ENCODE results near the gene CENPP. TPM values are rescaled to one million over a fixed set of nuclear protein-coding genes. Genes with fewer than 3 reads are reported as not detected.

CENPP gene
- total RNA-seq, 1 donor from 2014 or later: 4.3 TPM

- Histone ChIP-seq H3K9me3 (no peaks in the 10 kb centered on the region), H3K27me3 (ENCODE audit: low read depth) (no peaks in the 10 kb centered on the region), H3K4me1 (no peaks in the 10 kb centered on the region), H3K4me3 (no peak overlapping the region), H3K36me3 (peaks cover 82% of the 10 kb centered on the region), H3K27ac (no peak overlapping the region)
- intact Hi-C loops (cut with DNase I): no loop called here
- no peak for DNase-seq
- TF ChIP-seq CTCF (IDR thresholded peaks at IDR 0.05): no peak
- no peak for ATAC-seq
Measured at GRCh38 chr9:92313624-92314012, 12.1 kb upstream of the CENPP start.

- no peaks in the 10 kb centered on the region for H3K27me3 ChIP-seq (ENCODE audit: low read depth)
- ATAC-seq (no peak), DNase-seq (no peak)
- no peaks in the 10 kb centered on the region for H3K9me3 ChIP-seq
- TF ChIP-seq CTCF (IDR thresholded peaks at IDR 0.05): no peak
- no peak overlapping the region for H3K27ac ChIP-seq
- intact Hi-C loops (cut with DNase I): no loop called here
- peaks cover 82% of the 10 kb centered on the region for H3K36me3 ChIP-seq
- H3K4me1 ChIP-seq: no peaks in the 10 kb centered on the region
- no peak overlapping the region for H3K4me3 ChIP-seq
Measured at GRCh38 chr9:92315456-92315855, 10.3 kb upstream of the CENPP start.

GRCh38 chr9:92324431-92324830, 1.3 kb upstream of the CENPP start:
- peak overlapping the region; percentile 84 for H3K4me3 ChIP-seq
- no peak for ATAC-seq
- intact Hi-C loops (cut with DNase I): no loop called here
- H3K9me3 ChIP-seq: no peaks in the 10 kb centered on the region
- TF ChIP-seq CTCF (IDR thresholded peaks at IDR 0.05): no peak
- H3K4me1 ChIP-seq: peaks cover 25% of the 10 kb centered on the region
- peaks cover 38% of the 10 kb centered on the region for H3K36me3 ChIP-seq
- DNase-seq: no peak
- H3K27ac ChIP-seq: peak overlapping the region; percentile 99
- H3K27me3 ChIP-seq (ENCODE audit: low read depth): no peaks in the 10 kb centered on the region

- no peak for TF ChIP-seq CTCF (IDR thresholded peaks at IDR 0.05)
- Histone ChIP-seq H3K27ac (peak overlapping the region; percentile 99), H3K4me3 (peak overlapping the region; percentile 84), H3K27me3 (ENCODE audit: low read depth) (no peaks in the 10 kb centered on the region), H3K9me3 (no peaks in the 10 kb centered on the region), H3K4me1 (peaks cover 25% of the 10 kb centered on the region), H3K36me3 (peaks cover 34% of the 10 kb centered on the region)
- intact Hi-C loops (cut with DNase I): no loop called here
- ATAC-seq (peak; percentile 60 to 72), DNase-seq (peak; percentile 68)
Measured at GRCh38 chr9:92324889-92325268, 874 bp upstream of the CENPP start.

GRCh38 chr9:92325991-92326500, 293 bp downstream of the CENPP start:
- Histone ChIP-seq H3K27me3 (ENCODE audit: low read depth) (no peaks in the 10 kb centered on the region), H3K4me1 (peaks cover 25% of the 10 kb centered on the region), H3K27ac (peak overlapping the region; percentile 99), H3K9me3 (no peaks in the 10 kb centered on the region), H3K4me3 (peak overlapping the region; percentile 84), H3K36me3 (peaks cover 22% of the 10 kb centered on the region)
- no peak for TF ChIP-seq CTCF (IDR thresholded peaks at IDR 0.05)
- intact Hi-C loops (cut with DNase I): no loop called here
- DNase-seq (no peak), ATAC-seq (no peak)
